ENCODE data around the gene NAGA.

NAGA gene

DNA sequence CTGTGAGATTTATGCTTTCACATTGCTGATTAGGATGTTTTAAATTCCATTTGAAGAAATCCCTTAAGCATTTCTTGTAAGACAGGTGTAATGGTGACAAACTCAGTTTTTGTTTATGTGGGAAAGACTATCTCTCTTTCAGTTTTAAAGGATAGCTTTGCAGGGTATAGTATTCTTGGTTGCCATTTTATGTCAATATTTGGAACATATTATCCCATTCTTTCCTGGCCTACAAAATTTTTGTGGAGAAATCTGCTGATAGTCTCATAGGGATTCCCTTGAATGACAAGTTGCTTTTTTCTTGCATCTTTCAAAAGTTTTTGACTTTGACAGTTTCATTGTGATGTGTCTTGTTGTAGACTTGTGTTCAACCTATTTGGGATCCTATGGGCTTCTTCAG is 28.8 kb downstream of the NAGA start:
- H3K27ac Mint-ChIP-seq: no peak overlapping the region
- H3K4me1 Mint-ChIP-seq: no peaks in the 10 kb centered on the region
- peaks cover 10% of the 10 kb centered on the region for H3K36me3 Mint-ChIP-seq
- no peak overlapping the region for H3K4me3 Mint-ChIP-seq
- peaks cover 14% of the 10 kb centered on the region for H3K27me3 Mint-ChIP-seq
- CTCF ChIA-PET: interaction anchor here (0.6 kb wide), 1 partner anchor 1150 kb away, joined by 3 read pairs; no protein-coding TSS in a partner anchor
- peaks cover 19% of the 10 kb centered on the region for H3K9me3 Mint-ChIP-seq
- DNase-seq: no peak

DNA sequence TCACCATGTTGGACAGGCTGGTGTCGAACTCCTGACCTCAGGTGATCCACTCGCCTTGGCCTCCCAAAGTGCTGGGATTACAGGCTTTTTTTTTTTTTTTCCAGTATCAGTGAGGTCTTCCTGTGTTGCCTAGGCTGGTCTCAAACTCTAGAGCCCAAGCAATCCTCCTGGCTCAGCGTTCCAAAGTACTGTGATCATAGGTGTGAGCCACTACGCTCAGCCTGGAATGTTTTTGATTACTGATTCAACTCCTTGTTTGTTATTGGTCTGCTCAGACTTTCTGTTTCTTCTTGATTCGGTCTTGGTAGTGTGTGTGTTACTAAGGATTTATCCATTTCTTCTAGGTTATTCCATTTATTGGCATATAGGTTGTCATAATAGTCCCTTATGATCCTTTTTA is 31.3 kb downstream of the NAGA start:
- H3K27ac Mint-ChIP-seq: no peak overlapping the region
- peaks cover 4% of the 10 kb centered on the region for H3K4me1 Mint-ChIP-seq
- no peak for DNase-seq
- CTCF ChIA-PET: no interaction called here
- H3K36me3 Mint-ChIP-seq: peaks cover 16% of the 10 kb centered on the region
- H3K27me3 Mint-ChIP-seq: peaks cover 14% of the 10 kb centered on the region
- peaks cover 27% of the 10 kb centered on the region for H3K9me3 Mint-ChIP-seq
- H3K4me3 Mint-ChIP-seq: no peak overlapping the region

DNA sequence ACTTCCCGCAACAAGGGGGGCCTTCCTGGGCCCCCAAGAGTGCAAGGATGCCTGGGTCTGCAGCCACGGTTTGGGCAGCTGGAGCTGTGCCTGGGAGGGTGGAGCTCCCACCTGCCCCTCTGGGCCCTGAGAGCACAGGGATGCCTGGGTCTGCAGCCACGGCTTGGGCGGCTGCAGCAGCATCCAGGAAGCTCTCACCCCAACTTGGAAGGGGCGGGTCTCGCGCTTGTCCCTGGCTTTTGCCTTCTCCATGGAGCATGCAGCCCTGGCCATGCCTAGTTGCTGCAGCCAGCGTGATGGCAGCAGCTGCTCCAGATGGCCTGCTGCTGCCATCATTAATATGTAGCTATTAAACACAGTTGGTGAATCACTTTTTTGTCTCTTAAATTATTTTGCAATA is 35.4 kb downstream of the NAGA start:
- H3K27ac Mint-ChIP-seq: no peak overlapping the region
- peaks cover 22% of the 10 kb centered on the region for H3K9me3 Mint-ChIP-seq
- H3K4me3 Mint-ChIP-seq: no peak overlapping the region
- DNase-seq: no peak
- peaks cover 14% of the 10 kb centered on the region for H3K27me3 Mint-ChIP-seq
- CTCF ChIA-PET: no interaction called here
- H3K4me1 Mint-ChIP-seq: peaks cover 27% of the 10 kb centered on the region
- H3K36me3 Mint-ChIP-seq: peaks cover 16% of the 10 kb centered on the region

DNA sequence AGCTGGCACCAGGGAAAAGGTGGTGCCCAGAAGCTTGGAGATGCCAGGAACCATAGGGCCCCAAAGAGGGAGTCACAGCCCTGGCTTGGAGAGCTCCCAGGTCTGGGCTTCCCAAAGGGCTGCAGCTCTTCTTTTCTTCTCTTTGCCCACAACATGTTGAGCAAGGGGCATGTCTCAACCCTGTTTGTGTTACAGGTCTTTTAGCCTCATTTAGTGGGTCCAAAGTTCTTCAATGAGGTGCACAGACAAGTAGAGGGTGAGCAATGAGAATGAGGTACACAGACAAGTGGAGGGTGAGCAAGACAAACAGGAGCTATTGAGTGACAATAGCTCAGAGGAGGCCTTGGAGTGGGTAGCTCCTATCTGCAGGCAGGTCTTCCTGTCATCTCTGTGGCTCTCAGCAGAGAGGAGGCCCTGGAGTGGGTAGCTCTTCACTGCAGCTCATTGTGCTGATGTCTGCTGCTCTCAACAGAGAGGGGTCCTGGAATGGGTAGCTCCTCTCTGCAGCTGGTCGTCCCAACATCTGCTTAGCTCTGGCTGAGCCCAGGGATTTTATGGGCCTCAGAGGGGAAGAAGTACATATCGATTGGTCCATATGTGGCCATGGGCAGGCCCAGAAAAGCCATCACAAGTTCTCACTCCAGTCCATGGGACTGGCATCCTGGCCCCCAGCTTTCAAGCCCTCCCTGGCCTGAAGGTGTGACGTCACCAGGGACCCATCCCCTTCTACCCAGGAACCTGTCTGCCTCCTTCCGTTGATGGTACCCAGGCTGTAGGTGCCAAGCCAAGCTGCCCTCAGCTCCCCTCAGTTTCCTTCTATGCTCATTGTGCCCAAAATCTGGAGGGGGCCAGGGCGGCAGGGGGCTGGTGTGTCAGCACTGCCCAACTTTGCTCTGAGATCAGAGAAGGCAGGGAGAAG is 37.1 kb downstream of the NAGA start:
- Mint-ChIP-seq H3K9me3 (peaks cover 22% of the 10 kb centered on the region), H3K4me1 (peaks cover 31% of the 10 kb centered on the region), H3K4me3 (no peak overlapping the region), H3K27ac (no peak overlapping the region), H3K36me3 (peaks cover 16% of the 10 kb centered on the region), H3K27me3 (peaks cover 6% of the 10 kb centered on the region)
- CTCF ChIA-PET: interaction anchor here (0.9 to 1.3 kb wide), 3 partner anchors 12 to 58 kb away, joined by 3 read pairs; no protein-coding TSS in a partner anchor
- no peak for DNase-seq

DNA sequence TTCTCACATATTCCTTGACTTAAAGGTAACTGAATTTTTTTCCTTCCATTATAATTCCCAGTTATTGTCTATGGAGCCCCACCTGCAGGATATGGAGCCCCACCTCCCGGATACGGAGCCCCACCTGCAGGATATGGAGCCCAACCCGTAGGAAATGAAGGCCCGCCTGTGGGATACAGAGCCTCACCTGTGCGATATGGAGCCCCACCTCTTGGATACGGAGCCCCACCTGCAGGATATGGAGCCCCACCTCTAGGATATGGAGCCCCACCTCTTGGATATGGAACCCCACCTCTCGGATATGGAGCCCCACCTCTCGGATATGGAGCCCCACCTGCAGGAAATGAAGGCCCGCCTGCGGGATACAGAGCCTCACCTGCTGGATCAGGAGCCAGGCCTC is 43.9 kb downstream of the NAGA start:
- H3K4me3 Mint-ChIP-seq: no peak overlapping the region
- DNase-seq: no peak
- no peak overlapping the region for H3K27ac Mint-ChIP-seq
- peaks cover 39% of the 10 kb centered on the region for H3K4me1 Mint-ChIP-seq
- peaks cover 5% of the 10 kb centered on the region for H3K27me3 Mint-ChIP-seq
- CTCF ChIA-PET: no interaction called here
- H3K36me3 Mint-ChIP-seq: peaks cover 17% of the 10 kb centered on the region
- H3K9me3 Mint-ChIP-seq: peaks cover 4% of the 10 kb centered on the region

DNA sequence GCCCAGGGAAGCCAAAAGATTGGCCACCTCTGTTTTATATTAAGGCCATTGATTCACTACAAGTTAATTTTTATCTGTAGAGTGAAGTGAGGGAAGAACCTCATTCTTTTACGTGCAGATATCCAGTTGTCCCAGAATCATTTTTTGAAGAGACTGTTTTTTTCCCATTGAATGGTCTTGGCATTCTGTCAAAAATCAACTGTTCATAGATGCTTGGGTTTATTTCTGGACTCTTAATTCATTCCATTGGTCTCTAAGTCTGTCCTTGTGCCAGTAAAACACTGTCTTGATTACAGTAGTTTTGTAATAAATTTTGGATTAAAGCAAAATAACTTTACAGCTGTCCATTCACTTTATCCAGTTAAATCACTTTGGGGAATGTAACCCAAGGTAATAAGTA is 45.2 kb downstream of the NAGA start:
- Mint-ChIP-seq H3K9me3 (peaks cover 4% of the 10 kb centered on the region), H3K4me1 (peaks cover 30% of the 10 kb centered on the region), H3K27ac (no peak overlapping the region), H3K36me3 (peaks cover 21% of the 10 kb centered on the region), H3K4me3 (no peak overlapping the region), H3K27me3 (peaks cover 5% of the 10 kb centered on the region)
- DNase-seq: no peak
- CTCF ChIA-PET: no interaction called here

DNA sequence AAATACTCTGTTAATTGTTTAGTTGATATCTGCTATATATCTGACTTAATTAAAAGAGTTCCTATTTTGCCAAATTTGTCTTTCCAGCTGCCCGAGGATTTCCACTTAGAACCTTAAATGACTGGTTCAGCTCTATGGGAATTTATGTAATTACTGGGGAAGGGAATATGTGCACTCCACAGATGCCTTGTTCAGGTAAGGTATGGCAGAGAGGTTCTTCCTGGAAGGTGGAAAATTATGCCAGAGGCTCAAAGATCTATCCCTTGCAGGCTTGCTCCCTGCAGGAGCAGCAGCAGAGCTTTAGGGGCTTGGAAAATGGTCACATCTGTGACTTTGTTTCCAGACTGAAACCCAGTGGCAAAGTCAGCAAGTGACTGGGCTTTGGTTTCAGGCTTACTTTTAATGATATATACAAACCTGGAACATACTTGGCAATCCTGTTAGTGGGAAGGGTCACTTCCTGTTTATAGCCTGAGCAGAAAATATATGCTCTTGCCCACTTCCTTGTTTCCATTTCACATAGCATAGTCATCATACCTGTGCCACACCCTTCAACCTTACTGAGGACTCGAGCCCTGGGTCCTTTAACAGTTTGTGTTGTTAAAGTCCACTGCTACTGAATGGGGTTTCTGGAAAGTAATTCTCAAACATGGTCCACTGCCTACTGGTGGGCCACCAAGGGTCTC is 48.3 kb downstream of the NAGA start:
- CTCF ChIA-PET: no interaction called here
- Mint-ChIP-seq H3K27ac (peak overlapping the region; percentile 89), H3K4me1 (peaks cover 24% of the 10 kb centered on the region), H3K27me3 (peaks cover 26% of the 10 kb centered on the region), H3K4me3 (no peak overlapping the region), H3K9me3 (peaks cover 4% of the 10 kb centered on the region), H3K36me3 (peaks cover 22% of the 10 kb centered on the region)
- DNase-seq: peak; percentile 34

DNA sequence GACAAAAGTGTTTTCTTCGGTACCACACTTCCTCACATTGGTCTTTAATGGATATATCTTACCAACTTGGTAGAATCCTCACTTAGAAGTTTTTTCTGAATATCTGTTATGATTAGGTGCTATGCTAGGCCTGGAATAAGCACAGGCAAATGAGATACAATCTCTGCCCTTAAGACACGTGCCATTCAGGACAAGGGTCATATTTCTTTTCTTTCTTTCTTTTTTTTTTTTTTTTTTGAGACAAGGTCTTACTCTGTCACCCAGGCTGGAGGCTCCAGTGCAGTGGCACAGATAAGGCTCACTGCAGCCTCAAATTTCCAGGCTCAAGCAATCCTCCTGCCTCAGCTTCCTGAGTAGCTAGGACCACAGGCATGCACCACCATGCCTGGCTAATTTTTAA is 49.0 kb downstream of the NAGA start:
- no peak for DNase-seq
- H3K27ac Mint-ChIP-seq: no peak overlapping the region
- CTCF ChIA-PET: no interaction called here
- no peak overlapping the region for H3K4me3 Mint-ChIP-seq
- H3K4me1 Mint-ChIP-seq: peaks cover 24% of the 10 kb centered on the region
- peaks cover 4% of the 10 kb centered on the region for H3K9me3 Mint-ChIP-seq
- peaks cover 22% of the 10 kb centered on the region for H3K36me3 Mint-ChIP-seq
- H3K27me3 Mint-ChIP-seq: peaks cover 27% of the 10 kb centered on the region

DNA sequence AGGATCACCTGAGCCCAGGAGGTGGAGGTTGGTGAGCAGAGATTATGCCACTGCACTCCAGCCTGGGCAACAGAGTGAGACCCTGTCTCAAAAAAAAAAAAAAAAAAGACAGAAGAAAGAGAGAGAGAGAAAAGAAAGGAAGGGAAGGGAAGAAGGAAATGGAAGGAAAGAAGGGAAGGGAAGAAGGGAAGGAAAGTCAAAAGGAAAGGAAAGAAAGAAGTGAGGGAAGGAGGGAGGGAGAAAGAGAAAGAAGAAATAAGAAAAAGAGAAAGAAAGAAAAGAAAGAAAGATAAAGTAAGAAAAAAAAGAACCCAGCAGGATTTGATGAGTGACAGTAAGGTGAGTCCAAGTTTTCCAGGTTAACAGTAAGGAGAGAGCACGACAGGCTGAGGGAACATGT is 52.4 kb downstream of the NAGA start:
- Mint-ChIP-seq H3K4me3 (no peak overlapping the region), H3K27me3 (peaks cover 39% of the 10 kb centered on the region), H3K9me3 (no peaks in the 10 kb centered on the region), H3K27ac (no peak overlapping the region), H3K36me3 (peaks cover 16% of the 10 kb centered on the region), H3K4me1 (peaks cover 21% of the 10 kb centered on the region)
- no peak for DNase-seq
- CTCF ChIA-PET: no interaction called here

DNA sequence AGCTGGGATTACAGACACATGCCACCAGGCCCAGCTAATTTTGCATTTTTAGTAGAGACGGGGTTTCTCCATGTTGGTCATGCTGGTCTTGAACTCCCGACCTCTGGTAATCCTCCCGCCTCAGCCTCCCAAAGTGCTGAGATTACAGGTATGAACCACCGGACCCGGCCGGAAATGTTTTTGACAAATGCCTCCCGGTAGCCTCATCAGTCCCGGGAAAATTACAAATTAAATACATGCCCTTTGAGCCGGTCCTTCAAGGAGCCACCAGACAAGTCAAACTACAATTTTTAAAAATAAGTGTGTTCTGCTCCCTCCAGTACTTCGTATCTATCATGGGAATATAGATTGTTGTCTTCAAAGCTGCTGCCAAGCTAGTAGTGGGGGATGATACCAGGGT is 54.5 kb downstream of the NAGA start:
- Mint-ChIP-seq H3K27me3 (peaks cover 52% of the 10 kb centered on the region), H3K4me1 (peaks cover 3% of the 10 kb centered on the region), H3K4me3 (no peak overlapping the region), H3K9me3 (peaks cover 6% of the 10 kb centered on the region), H3K36me3 (peaks cover 4% of the 10 kb centered on the region), H3K27ac (no peak overlapping the region)
- CTCF ChIA-PET: no interaction called here
- DNase-seq: no peak

DNA sequence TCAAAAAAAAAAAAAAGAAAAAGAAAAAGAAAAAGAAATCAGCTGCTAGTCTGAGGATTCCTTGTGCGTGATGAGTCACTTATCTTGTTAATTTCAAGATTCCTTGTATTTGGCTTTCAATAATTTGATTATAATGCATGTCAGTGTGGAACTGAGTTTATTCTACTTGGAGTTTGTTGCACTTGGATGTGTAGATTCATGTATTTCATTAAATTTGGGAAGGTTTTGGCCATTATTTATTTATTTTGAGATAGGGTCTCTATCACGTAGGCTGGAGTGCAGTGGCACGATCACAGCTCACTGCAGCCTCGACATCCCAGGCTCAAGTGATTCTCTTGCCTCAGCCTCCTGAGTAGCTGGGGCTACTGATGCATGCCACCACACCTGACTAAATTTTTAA is 57.2 kb downstream of the NAGA start:
- peaks cover 8% of the 10 kb centered on the region for H3K36me3 Mint-ChIP-seq
- CTCF ChIA-PET: interaction anchor here (1.4 kb wide), 1 partner anchor 52 kb away, joined by 4 read pairs; no protein-coding TSS in a partner anchor
- H3K27ac Mint-ChIP-seq: no peak overlapping the region
- no peak overlapping the region for H3K4me3 Mint-ChIP-seq
- no peak for DNase-seq
- H3K9me3 Mint-ChIP-seq: peaks cover 19% of the 10 kb centered on the region
- H3K4me1 Mint-ChIP-seq: peaks cover 3% of the 10 kb centered on the region
- peaks cover 54% of the 10 kb centered on the region for H3K27me3 Mint-ChIP-seq

DNA sequence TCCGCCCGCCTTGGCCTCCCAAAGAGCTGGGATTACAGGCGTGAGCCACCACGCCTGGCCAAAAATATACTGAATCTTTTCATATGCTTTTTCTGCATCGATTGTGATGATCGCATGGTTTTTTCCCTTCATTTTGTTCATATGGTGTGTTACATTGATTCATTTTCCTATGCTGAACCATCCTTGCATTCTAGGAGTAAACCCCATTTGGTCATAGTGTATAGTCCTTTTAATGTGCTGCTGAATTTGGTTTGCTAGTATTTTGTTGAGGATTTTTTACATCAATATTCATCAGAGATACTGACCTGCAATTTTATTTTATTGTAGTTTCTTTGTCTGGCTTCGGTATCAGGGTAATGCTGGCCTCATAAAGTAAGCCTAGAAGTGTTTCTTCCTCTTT is 59.8 kb downstream of the NAGA start:
- no peak overlapping the region for H3K27ac Mint-ChIP-seq
- H3K36me3 Mint-ChIP-seq: peaks cover 12% of the 10 kb centered on the region
- CTCF ChIA-PET: no interaction called here

More for the DNA sequence above, 59.8 kb downstream of the NAGA start:
- no peak overlapping the region for H3K4me3 Mint-ChIP-seq
- H3K4me1 Mint-ChIP-seq: peaks cover 3% of the 10 kb centered on the region
- peaks cover 39% of the 10 kb centered on the region for H3K27me3 Mint-ChIP-seq
- H3K9me3 Mint-ChIP-seq: peaks cover 26% of the 10 kb centered on the region
- DNase-seq: no peak
